EL (cell line): ENCODE data around the gene CPPED1.
"Not testable (repeated sequence)": the region's sequence is repeated elsewhere in the genome, so short reads cannot be mapped to it uniquely, and the experiment has no call there.

Experiments used
- DNase-seq: peaks from one replicate; pipeline ENCODE4 v3.0.0-alpha.2; 2016

The CPPED1 gene, protein sequence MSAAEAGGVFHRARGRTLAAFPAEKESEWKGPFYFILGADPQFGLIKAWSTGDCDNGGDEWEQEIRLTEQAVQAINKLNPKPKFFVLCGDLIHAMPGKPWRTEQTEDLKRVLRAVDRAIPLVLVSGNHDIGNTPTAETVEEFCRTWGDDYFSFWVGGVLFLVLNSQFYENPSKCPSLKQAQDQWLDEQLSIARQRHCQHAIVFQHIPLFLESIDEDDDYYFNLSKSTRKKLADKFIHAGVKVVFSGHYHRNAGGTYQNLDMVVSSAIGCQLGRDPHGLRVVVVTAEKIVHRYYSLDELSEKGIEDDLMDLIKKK

DNA sequence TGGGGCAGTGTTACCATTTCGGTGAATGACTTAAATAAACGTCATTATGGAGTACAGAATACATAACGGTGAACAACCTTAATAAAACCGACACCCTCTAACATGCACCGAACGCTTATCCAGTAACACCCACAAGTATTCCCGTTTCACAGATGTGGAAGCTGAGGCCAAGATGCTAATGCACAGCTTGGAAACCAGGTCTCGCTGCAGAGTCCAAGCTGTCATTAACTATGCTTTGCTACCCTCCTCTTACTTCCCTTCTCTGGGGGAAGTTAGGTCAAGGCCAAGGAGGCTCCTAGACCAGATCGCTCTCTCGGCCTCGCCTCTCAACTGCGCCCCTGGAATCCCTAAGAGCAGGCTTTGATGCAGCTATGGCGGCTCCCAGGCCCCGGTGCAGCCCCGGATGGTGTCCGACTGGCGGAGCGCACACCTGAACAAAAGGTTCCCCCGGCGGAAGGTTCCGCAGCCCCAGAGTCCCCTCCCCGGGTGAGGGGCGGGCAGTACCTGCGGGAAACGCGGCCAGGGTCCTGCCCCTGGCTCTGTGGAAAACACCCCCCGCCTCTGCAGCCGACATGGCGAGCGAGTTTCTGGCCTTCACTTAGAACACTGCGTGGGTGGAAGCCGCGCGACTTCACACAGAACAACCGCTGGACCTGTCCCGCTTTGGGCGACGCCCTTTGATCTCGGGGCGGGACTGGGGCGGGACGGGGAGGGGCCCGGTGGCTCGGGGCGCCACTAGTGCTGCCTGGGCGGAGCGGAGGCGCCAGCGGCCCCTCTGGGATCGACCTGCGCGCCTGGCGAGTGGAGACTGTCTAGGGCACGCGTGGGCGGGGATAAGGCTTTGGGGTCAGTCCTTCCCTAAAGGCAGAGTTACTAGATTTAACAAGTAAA, at the start of gene CPPED1:
TSS of gene CPPED1 (minus strand) at position 685 of the 891 bp plus-strand sequence. CDS start at position 574, 111 bp downstream.
- peak; percentile 94 for DNase-seq

DNA sequence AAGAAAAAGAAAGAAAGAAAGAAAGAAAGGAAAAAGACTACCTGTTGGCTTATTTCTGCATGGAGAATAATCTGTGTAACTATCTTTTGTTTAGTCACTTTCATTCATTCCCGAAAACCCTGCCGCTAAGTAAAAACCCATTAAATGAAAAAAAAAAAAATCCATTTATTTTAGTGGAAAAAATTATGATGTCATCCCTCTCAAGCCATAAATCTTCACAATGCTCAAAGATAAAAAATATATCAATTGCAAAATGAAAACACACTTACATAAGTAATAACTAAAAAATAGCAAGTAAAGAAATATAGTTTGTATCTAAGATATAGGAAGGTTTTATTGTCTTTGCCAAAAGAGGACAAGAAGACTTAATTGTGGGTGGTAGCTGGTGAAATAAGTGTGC, 46.5 kb upstream of the CPPED1 start:
- no peak for DNase-seq

DNA sequence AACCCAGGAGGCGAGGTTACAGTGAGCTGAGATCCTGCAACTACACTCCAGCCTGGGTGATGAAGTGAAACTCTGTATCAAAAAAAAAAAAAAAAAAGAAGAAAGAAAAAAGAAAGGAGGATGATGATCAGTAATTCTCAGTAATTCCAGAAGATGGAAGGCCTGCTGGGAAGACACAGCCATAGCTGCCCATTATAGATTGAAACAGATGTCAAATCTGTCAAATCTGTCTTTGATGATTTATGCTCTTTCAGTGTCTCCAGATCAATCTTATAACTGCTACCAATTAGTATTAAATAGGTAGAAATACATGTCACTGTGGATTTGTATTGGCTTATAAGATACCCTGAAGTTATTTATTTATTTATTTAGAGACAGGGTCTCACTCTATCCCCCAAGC, 42.9 kb upstream of the CPPED1 start:
- DNase-seq, result no peak

DNA sequence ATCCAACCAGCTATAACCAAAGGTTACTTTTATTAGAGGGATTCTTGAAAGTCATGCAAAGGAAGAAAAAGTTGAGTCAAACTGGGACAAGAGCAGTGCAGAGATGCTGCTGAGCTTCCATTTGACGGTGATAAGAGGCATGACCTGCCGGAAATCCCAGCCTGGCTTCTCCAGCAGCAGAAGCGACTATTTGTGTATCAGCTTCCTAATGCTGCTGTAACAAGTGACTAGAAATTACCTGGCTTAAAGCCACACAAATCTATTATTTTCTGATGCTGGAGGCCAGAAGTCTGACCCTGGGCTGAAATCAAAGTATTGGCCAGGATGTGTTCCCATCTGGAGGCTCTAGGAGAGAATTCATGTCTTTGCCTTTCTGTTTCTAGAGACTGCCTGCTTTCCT, 41.6 kb upstream of the CPPED1 start:
- DNase-seq, result no peak

DNA sequence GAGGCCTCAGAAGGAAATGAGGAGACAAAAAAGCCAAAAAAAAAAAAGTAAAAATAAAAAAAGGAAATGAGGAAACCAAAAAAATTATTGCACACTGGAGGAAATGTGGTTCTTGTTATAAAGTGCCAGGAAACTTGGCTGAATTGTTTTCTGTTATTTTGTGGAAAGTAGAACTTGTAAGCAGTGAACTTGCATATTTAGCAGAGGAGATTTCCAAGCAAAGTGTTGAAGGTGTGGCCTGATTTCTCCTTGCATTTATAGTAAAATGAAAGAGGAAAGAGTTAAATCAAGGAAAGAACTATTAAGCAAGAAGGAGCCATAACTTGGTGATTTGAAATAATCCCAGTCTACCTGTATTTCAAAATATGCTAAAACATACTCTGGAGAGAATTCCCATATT, 34.1 kb upstream of the CPPED1 start:
- no peak for DNase-seq

DNA sequence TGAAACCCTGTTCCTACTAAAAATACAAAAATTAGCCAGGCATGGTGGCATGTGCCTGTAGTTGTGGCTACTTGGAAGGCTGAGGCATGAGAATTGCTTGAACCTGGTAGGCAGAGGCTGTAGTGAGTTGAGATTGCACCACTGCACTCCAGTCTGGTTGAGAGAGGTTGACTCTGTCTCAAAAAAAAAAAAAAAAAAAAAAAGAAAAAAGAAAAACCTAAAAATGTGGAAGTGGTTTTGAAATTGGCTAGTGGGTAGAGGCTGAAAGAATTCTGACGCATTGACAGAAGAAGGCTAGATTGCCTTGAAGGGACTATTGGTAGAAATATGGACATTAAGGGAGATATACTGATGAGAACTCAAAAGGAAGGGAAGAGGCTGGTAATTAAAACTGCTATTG, 33.6 kb upstream of the CPPED1 start:
- DNase-seq, result no peak

DNA sequence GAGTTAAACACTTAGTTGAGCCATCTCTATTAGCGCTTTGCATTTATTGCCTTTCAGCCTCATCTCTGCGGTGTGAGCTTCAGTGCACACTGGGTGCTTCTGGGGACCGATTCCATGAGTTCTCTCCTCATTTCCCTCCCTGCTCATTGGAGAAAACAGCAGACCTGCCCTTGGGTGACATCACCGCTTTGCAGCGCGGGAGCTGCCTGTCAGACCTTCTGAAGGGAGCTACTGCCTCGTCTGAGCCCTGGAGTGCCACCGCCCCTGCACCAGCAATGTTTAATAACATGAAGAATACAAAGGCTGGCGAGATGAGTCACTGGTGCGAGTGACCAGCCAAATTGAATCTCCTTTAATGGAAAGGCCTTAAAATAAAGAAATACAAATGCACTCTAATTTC, 30.2 kb upstream of the CPPED1 start:
- DNase-seq, result peak; percentile 22

DNA sequence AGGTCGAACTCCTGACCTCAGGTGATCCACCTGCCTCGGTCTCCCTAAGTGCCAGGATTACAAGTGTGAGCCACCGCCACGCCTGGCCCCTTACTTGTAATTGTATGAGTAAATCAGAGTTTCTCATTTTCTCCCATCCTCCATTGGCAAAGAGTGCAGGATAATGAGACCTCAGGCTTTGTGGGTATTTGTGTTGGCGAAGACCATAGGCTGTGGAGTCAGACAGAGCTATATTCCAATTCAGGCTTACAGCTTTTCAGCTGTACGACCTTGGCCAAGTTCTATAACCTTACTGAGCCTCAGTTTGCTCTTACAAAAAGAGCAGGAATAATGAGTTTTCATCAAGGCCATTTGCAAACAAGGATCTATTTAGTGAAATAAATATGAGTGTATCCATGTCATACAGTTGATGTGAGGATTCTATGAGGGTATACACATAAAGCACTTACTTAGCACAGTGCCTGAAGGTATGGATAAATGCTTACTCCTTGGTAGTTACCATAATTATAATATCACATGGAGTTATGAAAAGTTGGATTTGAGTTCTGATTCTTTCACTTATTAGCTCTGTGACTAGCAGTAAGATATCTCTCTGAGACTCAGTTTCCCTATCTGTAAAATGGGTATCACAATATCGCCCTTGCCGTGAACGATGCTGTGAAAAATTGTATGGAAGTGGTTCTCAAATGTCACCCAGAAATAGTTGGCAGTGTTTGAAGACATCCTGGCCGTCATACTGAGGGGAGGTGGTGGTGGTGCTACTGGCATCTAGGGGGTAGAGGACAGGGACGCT, 25.6 kb upstream of the CPPED1 start:
- no peak for DNase-seq

DNA sequence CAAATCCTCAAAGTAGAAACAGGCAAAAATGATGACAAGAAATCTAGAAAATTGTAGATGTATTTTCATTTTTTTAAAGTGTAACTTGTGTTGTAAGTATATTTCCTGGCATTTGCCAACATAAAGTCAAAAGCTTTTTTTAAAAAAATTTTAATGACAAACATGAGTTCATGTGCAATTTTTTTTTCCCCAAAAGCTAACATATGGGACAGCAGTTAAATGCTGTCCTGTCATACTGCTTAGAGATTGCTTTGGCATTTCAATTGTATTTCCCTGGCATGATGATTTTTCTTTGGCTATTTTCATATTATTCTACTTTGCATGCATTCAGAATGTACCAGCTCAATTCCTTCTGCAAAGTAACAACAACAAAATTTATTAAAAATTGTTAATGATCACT, 24.5 kb upstream of the CPPED1 start:
- no peak for DNase-seq

DNA sequence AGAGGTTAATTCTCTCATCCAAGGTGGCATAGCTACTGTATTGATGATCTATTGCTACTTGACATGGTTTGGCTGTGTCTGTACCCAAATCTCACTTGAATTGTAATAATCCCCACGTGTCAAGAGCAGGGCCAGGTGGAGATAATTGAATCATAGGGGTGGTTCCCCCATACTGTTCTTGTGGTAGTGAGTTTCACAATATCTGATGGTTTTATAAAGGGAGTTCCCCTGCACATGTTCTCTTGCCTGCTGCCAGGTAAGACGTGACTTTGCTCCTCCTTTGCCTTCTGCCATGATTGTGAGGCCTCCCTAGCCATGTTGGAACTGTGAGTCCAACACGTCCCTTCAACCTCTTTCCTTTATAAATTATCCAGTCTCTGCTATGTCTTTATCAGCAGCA, 22.9 kb upstream of the CPPED1 start:
- DNase-seq, result no peak

DNA sequence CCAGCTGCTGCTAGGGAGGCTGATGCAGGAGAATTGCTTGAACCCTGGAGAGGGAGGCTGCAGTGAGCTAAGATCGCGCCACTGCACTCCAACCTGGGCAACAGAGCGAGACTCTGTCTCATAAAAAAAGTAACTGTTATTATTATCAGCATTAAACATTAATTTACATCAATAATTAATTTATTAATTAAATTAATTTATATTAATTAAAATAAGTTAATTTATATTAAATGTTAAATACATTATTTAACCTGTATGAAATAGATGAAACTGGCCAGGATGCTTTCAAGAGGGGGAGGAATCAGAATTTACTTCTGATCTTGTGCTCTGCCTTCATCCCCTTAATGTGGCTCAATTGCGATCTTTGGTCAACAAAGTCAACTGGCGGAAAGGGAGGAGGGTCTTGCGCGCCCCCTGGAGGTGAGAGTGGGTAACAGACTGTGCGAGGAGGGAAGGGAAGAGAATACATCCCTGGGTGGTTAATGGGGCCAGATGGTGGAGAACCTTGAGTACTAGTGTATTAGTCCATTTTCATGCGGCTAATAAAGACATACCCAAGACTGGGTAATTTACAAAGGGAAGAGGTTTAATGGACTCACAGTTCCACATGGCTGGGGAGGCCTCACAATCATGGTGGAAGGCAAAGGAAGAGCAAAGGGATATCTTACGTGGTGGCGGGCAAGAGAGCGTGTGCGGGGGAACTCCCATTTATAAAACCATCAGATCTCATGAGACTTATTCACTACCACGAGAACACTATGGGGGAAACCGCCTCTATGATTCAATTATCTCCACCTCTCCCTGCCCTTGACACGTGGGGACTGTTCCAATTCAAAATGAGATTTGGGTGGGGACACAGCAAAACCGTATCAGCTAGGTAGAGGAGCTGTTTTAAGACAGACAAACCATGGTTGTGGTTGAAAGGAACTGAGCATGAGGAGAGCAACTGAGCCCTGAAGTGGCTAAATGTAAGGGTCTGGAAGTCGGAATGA, 15.7 kb upstream of the CPPED1 start:
- DNase-seq, result peak; percentile 61

DNA sequence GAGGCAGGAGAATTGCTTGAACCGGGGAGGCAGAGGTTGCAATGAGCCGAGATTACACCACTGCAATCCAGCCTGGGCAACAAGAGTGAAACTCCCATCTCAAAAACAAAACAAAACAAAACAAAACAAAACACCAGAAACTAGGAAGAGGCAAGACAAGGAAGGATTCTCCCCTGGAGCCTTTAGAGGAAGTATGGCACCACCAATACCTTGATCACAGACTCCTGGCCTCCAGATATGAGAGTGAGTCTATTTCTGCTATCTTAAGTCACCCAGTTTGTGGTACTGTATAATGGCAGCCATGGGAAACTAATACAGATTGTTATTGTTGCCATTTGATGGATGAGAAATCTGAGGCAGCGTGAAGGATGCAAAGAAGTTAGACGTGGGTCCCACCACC, 14.6 kb upstream of the CPPED1 start:
- DNase-seq, result no peak

DNA sequence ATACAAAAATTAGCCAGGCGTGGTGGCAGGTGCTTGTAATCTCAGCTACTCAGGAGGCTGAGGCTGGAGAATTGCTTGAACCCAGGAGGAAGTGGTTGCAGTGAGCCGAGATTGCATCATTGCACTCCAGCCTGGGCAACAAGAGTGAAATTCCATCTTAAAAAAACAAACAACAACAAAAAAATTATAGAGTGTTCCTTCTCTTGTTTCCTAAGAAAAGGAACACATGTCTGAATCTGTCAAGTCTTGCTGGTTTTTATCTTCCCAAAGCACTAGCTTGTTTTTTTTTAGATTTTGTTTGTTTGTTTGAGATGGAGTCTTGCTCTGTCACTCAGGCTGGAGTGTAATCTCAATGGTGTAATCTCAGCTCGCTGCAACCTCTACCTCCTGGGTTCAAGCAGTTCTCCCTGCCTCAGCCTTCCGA, 13.1 kb upstream of the CPPED1 start:
- peak; percentile 8 for DNase-seq

DNA sequence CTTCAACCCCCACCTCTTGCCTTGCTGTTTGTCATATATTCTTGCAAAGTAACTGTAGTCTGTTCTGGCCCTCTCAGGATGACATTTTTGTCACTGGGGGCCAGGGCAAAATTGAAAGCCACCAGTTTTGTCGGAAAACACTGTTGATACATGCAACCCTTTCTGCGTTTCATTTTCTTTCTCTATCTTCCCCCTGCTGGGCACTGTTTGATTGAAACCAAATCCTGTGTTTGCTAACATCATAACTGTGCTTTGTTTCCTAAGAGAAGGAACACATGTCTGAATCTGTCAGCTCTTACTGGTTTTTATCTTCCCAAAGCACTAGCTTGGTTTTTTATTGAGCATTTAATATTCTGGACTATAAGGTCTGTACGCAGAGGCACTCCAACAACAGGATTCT, 11.7 kb upstream of the CPPED1 start:
- no peak for DNase-seq

DNA sequence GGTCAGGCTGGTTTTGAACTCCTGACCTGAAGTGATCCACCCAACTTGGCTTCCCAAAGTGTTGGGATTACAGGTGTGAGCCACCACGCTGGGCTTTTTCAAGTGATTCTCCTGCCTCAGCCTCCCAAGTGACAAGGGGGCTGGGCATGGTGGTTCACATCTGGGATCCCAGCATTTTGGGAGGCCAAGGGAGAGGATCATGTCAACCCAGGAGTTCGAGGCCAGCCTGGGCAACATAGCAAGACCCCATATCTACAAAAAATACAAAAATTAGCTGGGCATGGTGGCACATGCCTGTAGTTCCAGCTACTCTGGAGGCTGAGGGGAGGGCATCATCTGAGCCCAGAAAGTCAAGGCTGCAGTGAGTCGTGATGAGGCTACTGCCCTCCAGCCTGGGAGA, 10.0 kb upstream of the CPPED1 start:
- DNase-seq, result not testable (repeated sequence)

DNA sequence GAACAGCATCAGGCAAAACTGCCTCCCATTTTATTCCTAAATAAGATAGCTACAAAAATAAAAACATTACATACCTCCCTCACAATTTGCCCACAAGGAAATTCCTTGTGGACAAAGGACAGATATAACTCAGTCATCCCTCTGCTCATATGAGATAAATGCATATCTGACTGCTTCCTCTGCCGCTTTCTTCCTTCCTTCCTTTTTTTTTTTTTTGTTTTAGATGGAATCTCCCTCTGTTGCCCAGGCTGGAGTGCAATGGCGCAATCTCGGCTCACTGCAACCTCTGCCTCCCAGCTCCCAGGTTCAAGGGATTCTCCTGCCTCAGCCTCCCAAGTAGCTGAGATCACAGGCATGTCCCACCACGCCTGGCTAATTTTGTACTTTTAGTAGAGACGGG, 9.6 kb upstream of the CPPED1 start:
- not testable (repeated sequence) for DNase-seq

DNA sequence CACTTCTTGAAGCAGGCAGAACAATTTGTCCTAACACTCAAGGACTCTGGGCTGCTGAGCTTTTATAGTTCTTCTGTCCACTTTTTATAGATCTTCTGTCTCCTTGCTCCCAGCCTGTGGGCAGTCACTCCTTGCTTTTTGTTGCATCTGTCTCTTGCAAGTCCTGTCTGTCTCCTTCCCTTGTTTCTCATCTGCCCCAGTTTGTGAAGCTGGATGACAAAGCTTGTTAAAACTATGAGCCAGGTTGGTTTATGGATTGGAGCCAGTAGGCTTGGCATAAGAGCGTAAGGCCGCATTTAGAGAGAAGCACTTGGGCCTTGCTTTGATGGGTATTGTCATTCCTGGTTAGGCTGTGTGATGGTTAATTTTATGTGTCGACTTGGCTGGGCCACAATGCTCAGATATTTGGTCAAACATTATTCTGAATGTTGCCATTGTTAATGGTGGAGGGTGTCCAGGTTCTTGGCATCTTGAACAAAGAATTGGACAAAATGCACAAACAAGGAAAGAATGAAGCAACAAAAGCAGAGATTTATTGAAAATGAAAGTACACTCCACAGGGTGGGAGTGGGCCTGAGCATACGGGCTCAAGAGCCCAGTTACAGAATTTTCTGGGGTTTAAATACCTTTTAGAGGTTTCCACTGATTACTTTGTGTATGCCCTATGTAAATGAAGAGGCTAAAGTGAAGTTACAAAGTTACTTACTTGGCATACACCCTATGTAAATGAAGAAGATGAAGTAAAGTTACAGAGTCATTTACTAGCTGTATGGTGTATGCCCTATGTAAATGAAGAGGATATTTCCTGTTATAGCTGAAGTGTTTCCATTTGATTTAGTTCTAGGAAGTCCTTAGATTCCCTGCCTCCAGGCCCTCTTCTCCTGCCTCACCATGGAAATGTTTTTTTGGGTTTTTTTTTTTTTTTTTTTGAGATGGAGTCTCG, 8.0 kb upstream of the CPPED1 start:
- DNase-seq, result no peak

DNA sequence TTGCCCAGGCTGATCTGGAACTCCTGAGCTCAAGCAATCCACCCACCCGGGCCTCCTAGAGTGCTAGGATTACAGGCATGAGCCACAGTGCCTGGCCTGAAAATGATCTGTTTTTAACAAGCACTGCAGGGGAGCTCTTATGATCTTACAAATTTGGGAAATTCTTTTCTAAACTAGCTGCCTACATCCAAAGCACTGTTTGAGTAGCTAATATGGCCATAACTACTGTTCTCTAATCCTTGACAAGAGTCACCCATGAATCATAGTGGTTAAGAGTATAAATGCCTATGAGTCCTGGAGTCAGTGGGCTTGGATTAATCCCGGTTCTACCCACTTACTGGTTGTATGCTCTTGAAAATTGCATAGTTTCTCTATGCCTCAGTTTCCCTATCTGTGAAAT, 1.4 kb upstream of the CPPED1 start:
- DNase-seq, result no peak

DNA sequence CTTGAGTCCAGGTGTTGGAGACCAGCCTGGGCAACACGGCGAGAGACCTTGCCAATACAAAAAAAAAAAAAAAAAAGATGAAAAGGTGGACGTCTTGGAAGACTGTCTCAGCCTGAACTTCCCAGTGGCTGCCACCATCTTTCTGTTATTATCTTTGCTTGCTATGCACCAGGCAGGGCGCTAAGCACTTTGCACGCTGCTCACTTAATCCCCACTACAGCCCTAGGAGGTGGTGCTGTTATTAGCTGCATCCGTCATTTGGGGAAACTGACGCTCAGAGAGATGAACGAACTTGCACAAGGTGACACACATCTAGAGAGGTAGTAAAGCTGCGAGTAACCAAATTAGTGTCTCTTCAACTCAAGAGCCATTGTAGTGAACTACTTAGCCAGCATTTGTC, 708 bp upstream of the CPPED1 start:
- no peak for DNase-seq

DNA sequence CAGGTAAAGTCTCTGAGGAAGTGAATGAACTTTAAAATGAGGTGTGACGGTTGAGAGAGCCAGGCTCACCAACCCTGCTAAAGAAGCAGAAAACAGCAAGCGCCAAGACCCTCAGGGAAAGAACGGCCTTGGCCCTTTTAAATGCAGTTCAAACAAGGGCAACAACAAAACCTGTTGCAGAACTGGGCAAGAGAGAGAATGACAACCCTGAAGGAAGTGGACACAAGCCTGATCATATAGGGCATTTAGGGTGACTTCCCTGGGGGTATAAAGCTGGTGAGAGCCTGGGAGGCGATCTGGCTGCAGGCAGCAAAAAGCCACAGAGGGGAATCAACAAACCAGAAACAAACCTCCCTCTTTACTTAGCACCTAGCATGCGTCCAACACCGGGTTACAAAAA, 1.0 kb downstream of the CPPED1 start:
- DNase-seq, result no peak

DNA sequence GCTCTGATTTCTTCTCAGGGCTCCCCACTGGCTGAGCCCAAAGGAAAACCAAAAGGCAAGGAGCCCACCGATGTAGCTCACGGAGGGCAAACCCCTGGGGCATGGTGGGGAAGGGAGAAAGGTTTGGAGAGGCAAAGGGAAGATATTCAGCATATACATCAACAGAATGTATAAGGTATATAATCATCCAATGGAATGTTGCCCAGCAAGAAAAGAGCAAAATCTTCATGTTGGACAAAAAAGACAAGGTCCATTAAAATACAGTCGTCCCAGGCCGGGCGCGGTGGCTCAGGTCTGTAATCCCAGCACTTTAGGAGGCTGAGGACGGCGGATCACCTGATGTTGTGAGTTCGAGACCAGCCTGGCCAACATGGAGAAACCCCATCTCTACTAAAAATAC, 1.6 kb downstream of the CPPED1 start:
- no peak for DNase-seq
